Body of pancreas (tissue), 4 donors: ENCODE results near the gene THEMIS.

ENCODE experiments used
- CTCF ChIP-seq, 7 experiments: fragments of 450-650 bp in 4 of 7; fragments of 200-600 bp in 3 of 7; sonication (generic) in 3 of 7; IDR thresholded peaks; one replicate each; pipeline ENCODE4 v1.5.1; 2016 to 2019; ENCODE audit warnings: antibody characterized with exemption in 7 of 7
- POLR2A ChIP-seq, 3 donors: fragments of 450-650 bp; IDR thresholded peaks; one replicate each; pipeline ENCODE4 v1.6.1; 2016; ENCODE audit warnings: antibody characterized with exemption in 3 of 3, mild to moderate bottlenecking in 2 of 3

- TF ChIP-seq CTCF (IDR thresholded peaks at IDR 0.05) = no peak
- no peak for TF ChIP-seq POLR2A (IDR thresholded peaks at IDR 0.05)
Measured at GRCh38 chr6:127768223-127768622, 132.6 kb downstream of the THEMIS start.
